ENCODE data around the gene NDOR1. TPM values are rescaled to one million over a fixed set of nuclear protein-coding genes. Genes with fewer than 3 reads are reported as not detected.

The NDOR1 gene
- total and polyA plus RNA-seq, 2 of the 8 experiments (the other 6 are each of a cell fraction or from before 2014, with no cell fraction given): 25.7 to 32.3 TPM

GRCh38 chr9:137199411-137200121 is 5.9 kb upstream of the NDOR1 start:
- Histone ChIP-seq H3K9ac (replicated peaks in 1 of 4; ENCODE audit: extremely low read depth in 1 of 4, low read depth in 3 of 4, low read length in 3 of 4) (no peak overlapping the region), H3K4ac (replicated peaks; ENCODE audit: insufficient read length, low read depth, low read length) (no peak overlapping the region), H3K9me3 (ENCODE audit: insufficient read depth in 2 of 2, low read depth in 1 of 2, low read length in 1 of 2) (no peaks in the 10 kb centered on the region), H3K18ac (ENCODE audit: extremely low read depth, low read length) (no peak overlapping the region), H2BK120ac (replicated peaks; ENCODE audit: low read depth, low read length) (no peak overlapping the region), H2BK15ac (ENCODE audit: low read length) (no peak overlapping the region), H3K23me2 (ENCODE audit: low read depth, low read length) (peaks cover 7% of the 10 kb centered on the region; the same call in 1 of the 2 replicates), H3K4me3 (ENCODE audit: extremely low read depth in 1 of 4, insufficient read depth in 2 of 4, low read depth in 3 of 4, low read length in 4 of 4) (peak overlapping the region; percentile 41 to 67 (median 52); a peak in 7 of 8 replicates), H3K79me2 (ENCODE audit: control insufficient read depth in 1 of 2, insufficient read depth in 2 of 2, low read length in 2 of 2) (peaks cover 0 to 42% of the 10 kb centered on the region in 2 experiments; a peak in 3 of 4 replicates), H2BK5ac (ENCODE audit: low read depth, low read length) (no peak overlapping the region), H3K56ac (replicated peaks; ENCODE audit: insufficient read length, low read depth, low read length) (no peak overlapping the region), H3K27ac (ENCODE audit: low read depth, low read length) (no peak overlapping the region), H2BK20ac (ENCODE audit: low read length) (no peak overlapping the region), H2BK12ac (ENCODE audit: low read depth, low read length) (no peak overlapping the region), H4K91ac (replicated peaks; ENCODE audit: insufficient read length, low read length) (no peak overlapping the region), H3K23ac (ENCODE audit: insufficient read length) (no peak overlapping the region), H3K36me3 (ENCODE audit: control insufficient read depth in 2 of 4, insufficient read depth in 4 of 4, low read length in 3 of 4) (no peaks in the 10 kb centered on the region), H2AFZ (ENCODE audit: low read length) (no peak overlapping the region), H3K79me1 (ENCODE audit: low read depth, low read length) (peaks cover 29% of the 10 kb centered on the region), H4K20me1 (replicated peaks in 1 of 2; ENCODE audit: control insufficient read depth in 1 of 2, insufficient read depth in 2 of 2, low read length in 2 of 2) (peaks cover 5 to 30% of the 10 kb centered on the region in 2 experiments), H3K4me1 (replicated peaks in 1 of 4; ENCODE audit: control insufficient read depth in 3 of 4, insufficient read depth in 4 of 4, low read length in 3 of 4) (peaks cover 6 to 33% (median 18%) of the 10 kb centered on the region in 4 experiments), H3K14ac (ENCODE audit: insufficient read length) (no peak overlapping the region), H3K27me3 (replicated peaks in 1 of 4; ENCODE audit: control insufficient read depth in 3 of 4, extremely low read depth in 1 of 4, insufficient read depth in 3 of 4, low read length in 3 of 4) (no peaks in the 10 kb centered on the region), H4K8ac (ENCODE audit: extremely low read depth, insufficient read depth, low read length) (peak overlapping the region; percentile 35; the same call in 1 of the 2 replicates), H4K5ac (ENCODE audit: insufficient read length, low read depth, low read length) (no peak overlapping the region), H3K4me2 (ENCODE audit: insufficient read depth in 1 of 2, low read depth in 2 of 2, low read length in 2 of 2) (peak overlapping the region; percentile 70 to 76), H2AK5ac (ENCODE audit: low read depth, low read length) (no peak overlapping the region)
- FAIRE-seq (no peak), DNase-seq (ENCODE audit: low read depth in 1 of 2, low spot score in 2 of 2) (peak in 1 of 2 experiments; percentile 58)
- POLR2A ChIA-PET (ENCODE audit: partially characterized antibody): interaction anchor here (0.7 to 2.2 kb wide), 12 partner anchors 10 to 471 kb away, joined by 3 to 21 read pairs (median 4); partner anchors contain the start of genes ANAPC2, RNF208, SSNA1 and TUBB4B
- 46% methylated on average over 22 of the region's 51 CpGs; no CpG with 5 or more reads in 1 of the 2 experiments for WGBS, 2 experiments (ENCODE audit: extremely low coverage in 1 of 2, insufficient coverage in 1 of 2, insufficient read length in 1 of 2, insufficient replicate concordance in 2 of 2, low coverage in 1 of 2, low lambda C conversion rate in 2 of 2, missing lambda C conversion rate in 1 of 2)
- CTCF ChIA-PET (ENCODE audit: partially characterized antibody): interaction anchor here (1.0 to 14.0 kb wide), 4 partner anchors 9 to 29 kb away, joined by 3 to 204 read pairs (median 10); partner anchors contain the start of genes CYSRT1, RNF208, RNF224 and SLC34A3
- TF ChIP-seq KDM1A (IDR thresholded peaks at IDR 0.05; ENCODE audit: borderline replicate concordance, low read length) (no peak), TAF1 (IDR thresholded peaks at IDR 0.05; ENCODE audit: low read depth, low read length) (no peak), HDAC2 (IDR thresholded peaks at IDR 0.05; ENCODE audit: borderline replicate concordance in 1 of 2, low read depth in 2 of 2, low read length in 2 of 2) (no peak), USF2 (IDR thresholded peaks at IDR 0.05; ENCODE audit: low read length) (no peak), FOSL1 (IDR thresholded peaks at IDR 0.05; ENCODE audit: insufficient read depth, low read depth, low read length) (no peak), NRF1 (IDR thresholded peaks at IDR 0.05; ENCODE audit: low read depth, low read length) (no peak), EP300 (IDR thresholded peaks at IDR 0.05; ENCODE audit: borderline replicate concordance in 1 of 2, low read depth in 2 of 2, low read length in 2 of 2) (no peak), CREB1 (IDR thresholded peaks at IDR 0.05) (no peak), SP2 (IDR thresholded peaks at IDR 0.05; ENCODE audit: low read length) (no peak), JUN (IDR thresholded peaks at IDR 0.05; ENCODE audit: low read depth, low read length) (no peak), BCL11A (IDR thresholded peaks at IDR 0.05; ENCODE audit: low read depth in 2 of 2, low read length in 2 of 2) (no peak)

Measured in H1 (cell line).